ENCODE data around the gene SIRT7. TPM values are rescaled to one million over a fixed set of nuclear protein-coding genes. Genes with fewer than 3 reads are reported as not detected.

Gene SIRT7
- total RNA-seq, 4 donors from 2014 or later, result 52.6 to 81.0 (median 60.7) TPM

DNA sequence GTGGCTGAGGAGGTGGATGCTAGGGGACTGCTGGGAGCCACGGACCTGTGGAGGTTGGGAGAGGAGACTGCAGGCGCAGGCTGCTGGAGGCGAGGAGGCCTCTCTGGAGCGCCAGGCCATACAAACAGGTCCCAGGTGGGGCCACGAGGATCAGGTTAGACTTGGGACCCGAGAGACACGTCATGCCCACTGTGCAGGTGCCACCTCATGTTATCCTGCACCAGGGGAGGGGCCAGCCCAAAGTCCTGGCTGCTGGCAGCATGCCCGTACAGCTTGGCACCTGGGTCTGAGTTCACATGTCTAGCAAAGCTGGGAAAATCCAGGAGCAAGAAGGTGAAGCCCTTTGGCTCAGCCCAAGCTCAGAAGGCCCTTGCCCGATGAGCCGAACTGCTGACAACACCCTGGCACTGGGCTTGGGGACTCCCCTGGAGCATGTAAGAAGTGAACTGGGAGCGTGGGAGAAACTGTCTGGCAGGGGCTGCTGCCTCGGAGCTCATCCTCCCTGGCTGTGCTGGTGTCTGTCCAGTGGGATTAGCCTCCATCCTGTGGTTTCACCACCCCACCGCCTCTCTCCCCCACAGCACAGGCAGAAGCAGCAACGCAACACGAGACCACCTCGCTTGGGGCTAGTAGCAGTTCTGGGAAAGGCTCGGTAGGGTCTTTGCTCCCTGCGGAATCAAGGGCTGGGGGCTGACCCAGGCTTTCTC lies 52.1 kb downstream of the SIRT7 start:
- DNase-seq, result no peak
- intact Hi-C loops (cut with DNase I), result no loop called here
- H3K4me1 ChIP-seq, result peaks cover 42 to 91% (median 53%) of the 10 kb centered on the region in 3 donors
- H3K27me3 ChIP-seq, result no peaks in the 10 kb centered on the region
- no peak overlapping the region for H3K4me3 ChIP-seq
- TF ChIP-seq, protein P1, sequence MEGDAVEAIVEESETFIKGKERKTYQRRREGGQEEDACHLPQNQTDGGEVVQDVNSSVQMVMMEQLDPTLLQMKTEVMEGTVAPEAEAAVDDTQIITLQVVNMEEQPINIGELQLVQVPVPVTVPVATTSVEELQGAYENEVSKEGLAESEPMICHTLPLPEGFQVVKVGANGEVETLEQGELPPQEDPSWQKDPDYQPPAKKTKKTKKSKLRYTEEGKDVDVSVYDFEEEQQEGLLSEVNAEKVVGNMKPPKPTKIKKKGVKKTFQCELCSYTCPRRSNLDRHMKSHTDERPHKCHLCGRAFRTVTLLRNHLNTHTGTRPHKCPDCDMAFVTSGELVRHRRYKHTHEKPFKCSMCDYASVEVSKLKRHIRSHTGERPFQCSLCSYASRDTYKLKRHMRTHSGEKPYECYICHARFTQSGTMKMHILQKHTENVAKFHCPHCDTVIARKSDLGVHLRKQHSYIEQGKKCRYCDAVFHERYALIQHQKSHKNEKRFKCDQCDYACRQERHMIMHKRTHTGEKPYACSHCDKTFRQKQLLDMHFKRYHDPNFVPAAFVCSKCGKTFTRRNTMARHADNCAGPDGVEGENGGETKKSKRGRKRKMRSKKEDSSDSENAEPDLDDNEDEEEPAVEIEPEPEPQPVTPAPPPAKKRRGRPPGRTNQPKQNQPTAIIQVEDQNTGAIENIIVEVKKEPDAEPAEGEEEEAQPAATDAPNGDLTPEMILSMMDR (IDR thresholded peaks at IDR 0.05), result no peak
- TF ChIP-seq POLR2A (IDR thresholded peaks at IDR 0.05), result no peak
- H3K27ac ChIP-seq, result peak overlapping the region; percentile 95 to 100 (median 98)
- no peaks in the 10 kb centered on the region for H3K9me3 ChIP-seq
- 64% methylated on average over 8 of the region's 18 CpGs; no CpG with 5 or more reads in 1 of the 2 donors for WGBS, 2 donors
- peaks cover 11 to 53% (median 22%) of the 10 kb centered on the region in 3 donors for H3K36me3 ChIP-seq

DNA sequence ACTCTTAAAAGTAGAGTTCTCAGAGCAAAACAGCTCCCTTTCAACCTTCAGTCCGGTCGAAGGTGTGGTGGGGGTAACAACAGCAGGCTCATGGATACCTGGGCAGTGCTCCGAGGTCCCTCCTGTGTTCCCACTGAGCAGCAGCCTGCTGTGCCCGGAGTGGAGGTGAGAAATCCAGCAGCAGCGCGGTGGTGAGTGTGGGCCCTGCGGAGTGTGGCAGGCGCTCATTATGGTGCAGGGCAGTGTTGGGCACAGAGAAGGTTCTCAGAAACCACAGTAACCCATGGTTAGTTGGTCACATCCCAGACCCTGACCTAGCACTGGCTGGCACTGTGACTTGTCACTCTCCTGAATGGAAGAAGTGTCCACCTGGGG lies 52.6 kb downstream of the SIRT7 start:
- Histone ChIP-seq H3K9me3 (no peaks in the 10 kb centered on the region), H3K36me3 (peaks cover 11 to 53% (median 22%) of the 10 kb centered on the region in 3 donors), H3K4me1 (peaks cover 42 to 89% (median 53%) of the 10 kb centered on the region in 3 donors), H3K27ac (peak overlapping the region in 3 of 4 donors; percentile 7 to 99 (median 95)), H3K27me3 (no peaks in the 10 kb centered on the region), H3K4me3 (no peak overlapping the region)
- TF ChIP-seq POLR2A (IDR thresholded peaks at IDR 0.05), result no peak
- TF ChIP-seq, protein P1 (IDR thresholded peaks at IDR 0.05), result no peak
- intact Hi-C loops (cut with DNase I), result no loop called here
- WGBS, 2 donors, result 87 to 90% methylated on average over 7 of the region's 8 CpGs
- no peak for DNase-seq

DNA sequence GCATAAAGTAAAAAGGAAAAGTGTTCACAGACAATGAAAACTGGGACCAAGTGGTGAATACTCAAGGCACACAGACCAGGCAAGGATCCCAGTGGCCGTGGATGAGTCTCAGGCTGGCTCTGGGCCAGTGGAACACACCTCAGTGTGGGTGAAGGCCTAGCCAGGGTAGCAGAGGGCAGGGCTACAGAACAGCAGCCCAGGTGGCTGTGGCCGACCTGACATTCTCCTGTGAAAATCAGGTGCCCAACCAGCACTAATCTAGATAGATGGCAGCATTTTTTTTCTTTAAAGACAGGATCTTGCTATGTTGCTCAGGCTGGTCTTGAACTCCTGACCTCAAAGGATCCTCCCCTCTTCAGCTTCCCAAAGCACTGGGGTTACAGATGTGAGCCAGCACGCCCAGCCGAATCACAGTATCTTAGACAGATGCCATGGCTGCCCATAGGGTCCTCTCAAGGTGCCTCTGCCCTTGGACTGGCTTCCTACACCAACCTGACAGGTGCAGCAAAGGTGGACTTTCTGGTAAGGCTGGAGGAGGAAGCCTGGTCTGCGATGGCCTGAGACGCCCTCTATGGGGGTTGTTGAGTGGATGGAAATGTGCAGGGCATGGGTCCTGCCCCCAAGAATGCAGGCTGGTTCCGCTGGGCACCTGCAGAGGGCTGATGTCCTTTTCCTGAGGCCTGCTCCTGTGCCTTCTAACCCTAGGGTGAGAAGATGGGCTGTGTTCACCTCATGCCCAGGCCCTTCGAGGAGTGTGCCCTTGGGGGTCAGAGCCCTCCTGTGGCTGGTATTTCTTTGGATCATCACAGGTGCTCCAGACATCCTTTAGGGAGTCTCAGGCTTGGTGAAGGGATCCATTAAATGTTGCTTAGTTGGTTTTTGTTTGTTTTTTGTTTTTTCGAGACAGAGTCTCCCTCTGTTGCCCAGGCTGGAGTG lies 53.9 kb downstream of the SIRT7 start:
- no peak for DNase-seq
- Histone ChIP-seq H3K4me1 (peaks cover 36 to 85% (median 46%) of the 10 kb centered on the region in 3 donors), H3K36me3 (peaks cover 11 to 44% (median 16%) of the 10 kb centered on the region in 3 donors), H3K27ac (peak overlapping the region in 3 of 4 donors; percentile 11 to 57 (median 45)), H3K27me3 (no peaks in the 10 kb centered on the region), H3K4me3 (no peak overlapping the region), H3K9me3 (no peaks in the 10 kb centered on the region)
- WGBS, 2 donors, result 54 to 77% methylated on average over 2 to 4 of the region's 9 CpGs
- TF ChIP-seq, protein P1 (IDR thresholded peaks at IDR 0.05), result no peak
- no peak for TF ChIP-seq POLR2A (IDR thresholded peaks at IDR 0.05)
- intact Hi-C loops (cut with DNase I), result no loop called here

DNA sequence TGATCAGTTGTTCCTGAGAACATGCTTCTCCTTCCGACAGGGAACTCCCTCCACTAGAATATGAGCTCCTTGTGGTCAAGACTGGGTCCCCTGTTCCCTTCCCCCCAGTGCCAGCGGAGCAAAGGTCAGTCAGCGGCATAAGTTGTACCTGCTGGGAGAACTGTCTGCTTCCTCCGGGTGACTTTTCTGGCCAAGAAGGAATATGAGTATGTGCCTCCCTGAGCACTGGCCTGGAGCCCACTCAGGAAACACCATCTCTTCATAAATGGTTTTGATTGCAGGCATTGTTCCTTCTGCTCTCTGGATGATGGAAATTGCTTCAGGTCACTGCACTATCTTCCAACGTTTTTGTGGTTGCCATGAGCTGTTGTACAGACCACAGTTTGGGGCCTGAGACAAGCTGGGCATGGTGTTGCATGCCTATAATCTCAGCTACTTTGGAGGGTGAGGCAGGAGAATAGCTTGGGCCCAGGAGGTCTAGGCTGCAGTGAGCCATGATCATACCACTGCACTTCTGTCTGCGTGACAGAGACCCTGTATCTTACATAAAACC lies 54.8 kb downstream of the SIRT7 start:
- no peaks in the 10 kb centered on the region for H3K9me3 ChIP-seq
- WGBS, 2 donors, result 64 to 78% methylated on average over 6 of the region's 6 CpGs
- peaks cover 41 to 85% (median 46%) of the 10 kb centered on the region in 3 donors for H3K4me1 ChIP-seq
- TF ChIP-seq, protein P1 (IDR thresholded peaks at IDR 0.05), result no peak
- TF ChIP-seq POLR2A (IDR thresholded peaks at IDR 0.05), result no peak
- DNase-seq, result no peak
- peaks cover 2 to 44% (median 7%) of the 10 kb centered on the region in 3 donors for H3K36me3 ChIP-seq
- H3K27ac ChIP-seq, result peak overlapping the region in 2 of 4 donors; percentile 45 to 57
- no peak overlapping the region for H3K4me3 ChIP-seq
- H3K27me3 ChIP-seq, result no peaks in the 10 kb centered on the region
- intact Hi-C loops (cut with DNase I), result no loop called here

Other genes with a start within 250 kb of the SIRT7 start
- 10 to 100 TPM; 19.1 to 34.3 (median 27.9) TPM for gene ARL16, start 234.4 kb downstream of the SIRT7 start, total RNA-seq
- gene HGS, start 234.2 kb downstream of the SIRT7 start, total RNA-seq, result 10 to 100 TPM; 48.2 to 86.8 (median 84.0) TPM
- 100 to 1,000 TPM in 1 of 4 donors, 10 to 100 TPM in 3; 69.6 to 115 (median 79.9) TPM for gene MRPL12, start 214.8 kb downstream of the SIRT7 start, total RNA-seq
- gene SLC25A10, start 205.9 kb downstream of the SIRT7 start, total RNA-seq, result 10 to 100 TPM; 23.3 to 49.3 (median 37.1) TPM
- gene GCGR, start 114.0 kb downstream of the SIRT7 start, total RNA-seq, result not detected
- gene MCRIP1, start 84.9 kb downstream of the SIRT7 start, total RNA-seq, result 10 to 100 TPM in 3 of 4 donors, 1 to 10 TPM in 1; 8.7 to 28.0 (median 13.2) TPM
- gene PPP1R27, start 83.1 kb downstream of the SIRT7 start, total RNA-seq, result not detected
- 1,000 to 10,000 TPM in 3 of 4 donors, 100 to 1,000 TPM in 1; 459 to 2,191 (median 1,569) TPM for gene P4HB, start 57.6 kb downstream of the SIRT7 start, total RNA-seq
- 100 to 1,000 TPM; 166 to 239 (median 176) TPM for gene ARHGDIA, start 46.8 kb downstream of the SIRT7 start, total RNA-seq
- gene ALYREF, start 26.6 kb downstream of the SIRT7 start, total RNA-seq, result 100 to 1,000 TPM in 2 of 4 donors, 10 to 100 TPM in 2; 75.3 to 133 (median 95.0) TPM
- gene ANAPC11, start 26.5 kb downstream of the SIRT7 start, total RNA-seq, result 100 to 1,000 TPM in 3 of 4 donors, 10 to 100 TPM in 1; 92.9 to 133 (median 104) TPM
- 1 to 10 TPM in 3 of 4 donors, under 1 TPM in 1; 0.53 to 7.4 (median 1.5) TPM for gene NPB, start 15.9 kb downstream of the SIRT7 start, total RNA-seq
- 10 to 100 TPM; 18.6 to 38.5 (median 34.6) TPM for gene PCYT2, start 6.8 kb downstream of the SIRT7 start, total RNA-seq
- gene MAFG, start 9.6 kb upstream of the SIRT7 start, total RNA-seq, result 10 to 100 TPM in 3 of 4 donors, 1 to 10 TPM in 1; 10.0 to 26.6 (median 23.5) TPM
- 10 to 100 TPM; 14.0 to 24.3 (median 17.4) TPM for gene PYCR1, start 19.1 kb upstream of the SIRT7 start, total RNA-seq
- gene MYADML2, start 29.1 kb upstream of the SIRT7 start, total RNA-seq, result not detected
- gene NOTUM, start 43.0 kb upstream of the SIRT7 start, total RNA-seq, result under 1 TPM in 3 of 4 donors, not detected in 1; 0.11 to 0.94 (median 0.19) TPM
- gene ASPSCR1, start 59.5 kb upstream of the SIRT7 start, total RNA-seq, result 10 to 100 TPM; 10.1 to 21.0 (median 17.1) TPM
- gene CENPX, start 104.7 kb upstream of the SIRT7 start, total RNA-seq, result 100 to 1,000 TPM in 2 of 4 donors, 10 to 100 TPM in 2; 52.1 to 144 (median 106) TPM
- 10 to 100 TPM in 3 of 4 donors, 1 to 10 TPM in 1; 9.7 to 21.2 (median 18.3) TPM for gene LRRC45, start 105.1 kb upstream of the SIRT7 start, total RNA-seq
- 10 to 100 TPM in 1 of 4 donors, 1 to 10 TPM in 3; 4.9 to 10.4 (median 7.0) TPM for gene RAC3, start 113.5 kb upstream of the SIRT7 start, total RNA-seq
- gene DCXR, start 119.5 kb upstream of the SIRT7 start, total RNA-seq, result 100 to 1,000 TPM in 3 of 4 donors, 10 to 100 TPM in 1; 89.1 to 162 (median 135) TPM
- 10 to 100 TPM; 24.9 to 38.1 (median 31.2) TPM for gene RFNG, start 133.6 kb upstream of the SIRT7 start, total RNA-seq
- gene GPS1, start 133.7 kb upstream of the SIRT7 start, total RNA-seq, result 10 to 100 TPM; 62.8 to 76.9 (median 69.5) TPM
- 100 to 1,000 TPM in 3 of 4 donors, 10 to 100 TPM in 1; 53.3 to 125 (median 105) TPM for gene DUS1L, start 147.6 kb upstream of the SIRT7 start, total RNA-seq
- 100 to 1,000 TPM in 2 of 4 donors, 10 to 100 TPM in 2; 72.8 to 302 (median 143) TPM for gene FASN, start 180.1 kb upstream of the SIRT7 start, total RNA-seq